SKM-1 (cell line): Measurements from ENCODE around the gene GPHN.

ENCODE experiments used
- DNase-seq: peaks from one replicate; lab custom pipeline; 2025; ENCODE audit not compliant: unreplicated experiment; lab: John Stamatoyannopoulos, UW

The GPHN gene

GRCh38 chr14:67133595-67134441, 625.9 kb downstream of the GPHN start:
- no peak for DNase-seq

GRCh38 chr14:67137744-67138371, 629.9 kb downstream of the GPHN start:
- DNase-seq = no peak

- no peak for DNase-seq
These were observed 632.6 kb downstream of the GPHN start for GRCh38 chr14:67140556-67140955.

GRCh38 chr14:67141146-67141900, 633.4 kb downstream of the GPHN start:
- DNase-seq = no peak

GRCh38 chr14:67151082-67151666, 643.2 kb downstream of the GPHN start:
- no peak for DNase-seq

GRCh38 chr14:67158566-67158965, 650.6 kb downstream of the GPHN start:
- DNase-seq = no peak

- no peak for DNase-seq
These were observed 654.4 kb downstream of the GPHN start for GRCh38 chr14:67162385-67162784.

GRCh38 chr14:67166450-67166853, 658.5 kb downstream of the GPHN start:
- no peak for DNase-seq

GRCh38 chr14:67167420-67168109, 659.6 kb downstream of the GPHN start:
- no peak for DNase-seq

- no peak for DNase-seq
These were observed 660.1 kb downstream of the GPHN start for GRCh38 chr14:67168110-67168441.

GRCh38 chr14:67170660-67171059, 662.7 kb downstream of the GPHN start:
- no peak for DNase-seq

- no peak for DNase-seq
These were observed 664.1 kb downstream of the GPHN start for GRCh38 chr14:67172056-67172455.

- no peak for DNase-seq
These were observed 664.6 kb downstream of the GPHN start for GRCh38 chr14:67172520-67172919.

- no peak for DNase-seq
These were observed 665.8 kb downstream of the GPHN start for GRCh38 chr14:67173719-67174118.

- no peak for DNase-seq
These were observed 678.3 kb downstream of the GPHN start for GRCh38 chr14:67186172-67186768.

GRCh38 chr14:67186789-67187584, 679.0 kb downstream of the GPHN start:
- no peak for DNase-seq

GRCh38 chr14:67187826-67188225, 679.9 kb downstream of the GPHN start:
- no peak for DNase-seq

- no peak for DNase-seq
These were observed 680.4 kb downstream of the GPHN start for GRCh38 chr14:67188326-67188725.

GRCh38 chr14:67191768-67192290, 683.9 kb downstream of the GPHN start:
- no peak for DNase-seq

- no peak for DNase-seq
These were observed 684.4 kb downstream of the GPHN start for GRCh38 chr14:67192366-67192765.
